CD4-positive, alpha-beta T cell treated with Interleukin-2 at 100 ng/mL for 4 hours (primary cell): Measurements from ENCODE around the gene TUBB4B.

ENCODE experiments used
- DNase-seq: peaks from one replicate; pipeline ENCODE4 v3.0.0-alpha.2; 2020; ENCODE audit warnings: low spot score

The TUBB4B gene

DNA sequence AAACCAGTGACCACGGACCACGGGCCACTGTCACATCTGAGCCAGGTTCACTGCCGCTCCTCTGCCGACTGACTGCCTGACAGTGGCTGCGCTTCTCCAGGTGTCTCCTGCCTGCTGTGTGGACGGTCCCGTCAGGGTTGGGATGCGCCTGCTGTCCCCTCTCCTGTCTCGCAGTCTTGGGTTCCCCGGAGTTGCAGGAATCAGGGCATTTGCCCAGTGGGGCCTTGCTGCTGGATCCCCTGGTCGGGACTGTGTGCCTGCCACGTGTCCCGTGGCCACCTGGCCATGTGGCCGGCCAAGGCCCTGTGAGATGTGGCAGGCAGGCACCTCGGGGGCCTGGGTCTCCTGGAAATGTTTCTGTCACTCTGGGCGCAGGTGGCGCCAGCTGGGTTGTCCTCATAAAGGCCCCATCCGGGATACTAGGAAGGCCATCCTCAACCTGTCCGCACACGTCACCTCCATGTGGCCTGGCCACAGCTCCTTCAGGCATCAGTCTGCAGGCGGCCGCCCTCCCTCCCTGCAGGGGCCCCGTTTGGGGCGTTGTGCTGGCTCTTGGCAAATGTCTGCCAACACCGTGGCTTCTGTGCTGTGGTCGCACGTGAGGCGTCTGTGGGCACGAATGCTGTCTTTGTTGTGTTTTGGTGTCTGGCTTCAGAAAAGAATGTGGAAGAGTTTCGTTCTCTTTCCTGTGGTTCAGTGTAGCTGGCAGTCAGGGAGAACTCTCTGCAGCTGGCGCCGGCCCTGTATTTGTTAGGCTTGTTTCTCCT lies 30.0 kb downstream of the TUBB4B start:
- peak; percentile 24 for DNase-seq

DNA sequence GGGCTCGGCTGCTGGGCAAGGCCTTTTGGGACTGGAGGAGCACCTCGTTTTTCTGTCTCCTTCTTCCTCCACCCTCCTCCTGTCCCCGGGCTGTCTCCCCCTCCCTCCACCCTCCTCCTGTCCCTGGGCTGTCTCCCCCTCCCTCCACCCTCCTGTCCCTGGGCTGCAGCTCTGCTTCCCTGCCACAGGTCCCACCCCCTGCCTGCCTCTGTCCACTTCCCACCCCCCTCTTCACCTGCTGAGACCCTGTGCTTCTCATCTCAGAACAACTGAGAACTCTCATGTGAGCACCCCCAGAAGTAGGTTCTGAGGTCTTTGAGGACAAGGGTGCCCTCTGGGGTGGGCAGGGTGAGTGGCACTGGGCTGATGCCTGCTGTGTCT lies 30.6 kb downstream of the TUBB4B start:
- DNase-seq, result no peak

DNA sequence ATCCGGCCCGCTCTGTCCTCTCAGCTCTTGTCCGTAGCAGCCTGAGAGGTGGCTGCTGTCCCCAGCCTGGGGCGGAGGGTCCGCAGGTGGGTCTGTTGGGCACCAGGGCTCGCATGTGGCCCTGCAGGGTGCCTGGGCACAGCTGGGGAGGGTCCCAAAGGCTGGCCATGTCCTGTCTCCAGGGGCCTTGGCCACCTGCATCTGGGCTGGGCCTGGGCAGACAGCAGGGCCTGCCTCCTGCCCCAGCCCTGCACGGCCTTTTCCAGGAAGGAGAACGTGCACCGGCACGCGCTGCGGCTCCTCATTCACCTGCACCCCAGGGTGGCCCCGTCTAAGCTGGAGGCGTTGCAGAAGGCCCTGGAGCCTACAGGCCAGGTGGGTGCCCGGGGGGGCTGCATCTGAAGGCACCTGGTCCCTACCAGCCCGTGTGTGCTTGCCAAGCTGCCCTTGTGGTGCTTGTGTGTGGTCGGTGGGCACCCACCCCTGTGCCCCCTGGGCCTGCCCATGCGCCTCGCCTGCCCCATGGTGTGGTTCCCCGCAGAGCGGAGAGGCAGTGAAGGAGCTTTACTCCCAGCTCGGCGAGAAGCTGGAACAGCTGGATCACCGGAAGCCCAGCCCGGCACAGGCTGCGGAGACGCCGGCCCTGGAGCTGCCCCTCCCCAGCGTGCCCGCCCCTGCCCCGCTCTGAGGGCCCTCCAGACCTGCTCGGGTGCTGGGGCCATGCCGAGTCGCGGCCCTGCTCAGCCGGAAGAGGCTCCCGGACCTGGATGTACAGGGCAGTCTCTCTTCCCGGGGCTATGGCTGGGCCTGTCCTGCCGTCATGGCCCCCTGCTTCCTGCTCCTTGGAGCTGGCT lies 31.4 kb downstream of the TUBB4B start:
- DNase-seq, result no peak

DNA sequence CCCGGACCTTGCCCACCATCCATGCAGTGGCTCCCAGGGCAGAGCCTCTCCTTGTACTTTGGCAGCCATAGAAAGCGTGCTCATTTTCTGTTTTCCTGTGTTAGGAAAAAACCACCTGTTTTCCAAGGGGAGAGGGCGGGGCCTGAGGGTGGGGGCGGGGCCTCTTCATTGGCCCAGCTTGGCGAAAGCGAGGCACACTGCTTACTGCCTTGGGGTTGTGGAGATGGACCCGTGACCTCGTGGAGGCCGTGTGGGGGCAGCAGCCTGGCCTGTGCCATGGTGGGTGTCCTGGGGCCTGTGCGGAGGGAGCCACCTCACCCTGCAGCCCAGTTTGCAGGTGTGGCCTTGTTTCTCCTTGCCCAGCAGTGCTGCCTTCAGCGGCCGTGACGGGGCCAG lies 32.0 kb downstream of the TUBB4B start:
- no peak for DNase-seq

DNA sequence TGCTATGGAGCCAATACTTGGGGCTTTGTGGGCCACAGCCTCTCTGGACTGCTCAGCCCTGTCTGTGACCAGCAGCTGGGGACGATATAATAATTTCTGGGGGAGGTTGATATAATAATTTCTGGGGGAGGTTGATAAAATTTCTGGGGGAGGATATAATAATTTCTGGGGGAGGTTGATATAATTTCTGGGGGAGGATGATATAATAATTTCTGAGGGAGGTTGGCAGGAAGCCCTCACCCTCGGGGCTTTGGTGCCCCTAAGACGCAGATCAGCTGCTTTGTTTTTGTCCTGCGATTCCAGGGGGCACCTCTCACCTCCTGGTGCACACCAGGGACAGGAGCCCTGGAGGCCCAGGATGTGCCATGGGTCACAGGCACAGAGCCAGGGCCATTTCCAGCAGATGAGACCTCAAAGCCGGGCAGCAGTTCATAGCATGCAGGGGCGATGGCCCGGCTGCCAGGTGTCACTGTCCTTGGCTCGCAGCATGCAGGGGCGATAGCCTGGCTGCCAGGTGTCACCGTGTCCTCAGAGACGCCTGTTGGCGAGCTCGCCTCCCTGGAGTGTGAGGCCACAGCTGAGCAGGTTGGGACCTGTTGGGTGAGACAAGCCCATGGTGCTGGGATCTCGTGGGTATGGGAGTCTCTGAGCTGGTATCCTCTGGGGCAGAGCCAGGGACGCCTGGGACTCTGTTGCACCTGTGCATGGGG lies 32.7 kb downstream of the TUBB4B start:
- no peak for DNase-seq

DNA sequence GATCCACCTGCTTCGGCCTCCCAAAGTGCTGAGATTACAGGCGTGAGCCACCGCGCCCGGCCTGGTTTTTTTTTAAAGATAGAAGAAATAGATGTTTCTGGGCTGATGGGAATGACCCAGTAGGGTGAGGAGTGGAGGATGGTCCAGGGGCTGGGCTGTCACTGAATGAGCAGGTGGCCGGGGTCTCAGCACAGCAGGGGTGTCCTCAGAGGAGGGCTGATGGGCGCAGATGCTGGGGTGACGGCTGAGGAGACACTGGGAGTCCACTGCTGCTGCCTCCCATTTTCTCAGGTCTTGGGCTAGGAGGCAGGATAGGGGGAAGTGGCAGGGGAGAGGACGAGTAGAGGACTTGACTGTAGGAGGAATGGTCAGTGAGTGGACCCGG lies 34.1 kb downstream of the TUBB4B start:
- no peak for DNase-seq

DNA sequence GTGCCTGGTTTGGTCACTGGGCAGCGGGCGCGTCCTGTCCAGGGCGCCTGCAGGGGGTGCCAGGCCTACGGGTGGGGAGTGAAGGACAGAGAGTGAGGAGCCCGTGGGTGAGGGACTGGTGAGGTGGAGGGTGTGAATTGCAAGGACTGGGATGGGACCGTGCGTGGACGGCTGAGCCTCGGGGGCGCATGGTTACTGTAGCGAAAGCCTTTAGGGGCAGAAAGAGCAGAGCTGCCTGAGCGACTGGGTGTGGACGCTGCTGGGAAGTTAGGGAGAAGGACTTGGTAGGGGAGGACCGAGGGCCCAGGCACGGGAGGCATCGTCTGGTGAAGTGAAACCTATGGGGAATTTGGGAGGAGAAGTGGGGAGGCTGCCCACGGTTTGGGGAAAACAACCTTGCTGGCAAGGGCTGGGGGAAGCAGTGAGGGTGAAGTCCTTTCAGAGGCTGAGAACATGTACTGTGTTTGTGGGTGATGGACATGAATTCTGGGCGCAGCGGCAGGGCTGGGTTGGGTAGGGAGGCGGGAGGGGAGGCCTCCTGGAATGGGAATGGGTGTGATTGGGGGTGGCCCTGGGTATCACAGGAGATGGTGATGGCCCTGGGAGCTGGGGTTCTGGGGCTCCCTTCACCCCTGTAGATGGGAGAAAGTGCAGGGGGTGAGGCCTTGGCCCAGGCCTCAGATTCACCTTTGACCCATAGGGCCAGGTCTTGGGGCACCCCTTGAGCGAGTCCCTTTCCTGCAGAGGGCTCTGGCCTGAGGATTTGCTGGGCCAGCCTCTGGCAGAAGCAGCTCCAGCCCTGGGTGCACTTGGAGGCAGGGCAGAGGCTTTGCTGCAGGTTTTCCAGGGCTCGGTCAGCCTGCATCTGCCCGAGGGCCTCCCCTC lies 34.7 kb downstream of the TUBB4B start:
- no peak for DNase-seq

DNA sequence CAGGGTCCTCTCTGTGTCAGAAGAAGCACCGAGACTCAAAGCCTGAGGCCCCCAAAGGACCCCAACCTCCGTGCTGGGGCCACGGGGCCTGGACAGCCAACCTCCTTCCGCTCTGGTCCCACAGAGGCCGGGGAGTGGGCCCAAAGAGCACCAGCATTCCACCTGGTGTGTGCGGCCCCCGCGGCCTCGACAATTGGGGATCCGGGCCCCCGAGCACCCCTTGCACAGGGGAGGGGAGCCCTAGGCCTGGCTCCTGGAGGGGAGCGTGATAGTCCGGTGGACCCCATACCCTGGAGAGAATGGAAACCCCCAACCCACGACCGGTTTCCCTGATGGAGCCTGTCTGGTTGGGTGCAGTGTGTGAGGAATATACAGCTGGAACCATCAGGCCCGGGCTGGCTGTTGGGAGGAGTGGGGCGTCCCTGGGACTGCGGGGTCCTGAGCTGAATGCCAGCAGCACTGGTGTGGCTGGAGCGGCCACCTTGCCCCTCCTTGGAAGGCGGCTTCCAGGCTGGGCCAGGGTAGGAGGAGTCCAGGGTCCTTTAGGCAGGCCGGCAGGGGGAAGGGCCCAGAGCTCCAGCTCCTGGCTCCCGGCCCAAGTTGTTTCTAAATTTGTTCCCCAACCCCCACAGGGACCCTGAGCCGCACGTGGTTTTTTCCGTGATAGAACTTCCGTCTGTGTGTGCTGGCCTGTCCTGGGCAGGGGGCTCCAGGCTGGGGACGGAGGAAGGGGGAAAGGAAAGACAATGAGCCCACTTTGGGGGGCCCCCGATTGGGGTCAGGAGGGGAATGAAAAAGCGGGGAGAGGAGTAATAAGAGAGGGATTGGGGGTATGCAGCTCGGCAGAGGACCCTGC lies 35.6 kb downstream of the TUBB4B start:
- no peak for DNase-seq

DNA sequence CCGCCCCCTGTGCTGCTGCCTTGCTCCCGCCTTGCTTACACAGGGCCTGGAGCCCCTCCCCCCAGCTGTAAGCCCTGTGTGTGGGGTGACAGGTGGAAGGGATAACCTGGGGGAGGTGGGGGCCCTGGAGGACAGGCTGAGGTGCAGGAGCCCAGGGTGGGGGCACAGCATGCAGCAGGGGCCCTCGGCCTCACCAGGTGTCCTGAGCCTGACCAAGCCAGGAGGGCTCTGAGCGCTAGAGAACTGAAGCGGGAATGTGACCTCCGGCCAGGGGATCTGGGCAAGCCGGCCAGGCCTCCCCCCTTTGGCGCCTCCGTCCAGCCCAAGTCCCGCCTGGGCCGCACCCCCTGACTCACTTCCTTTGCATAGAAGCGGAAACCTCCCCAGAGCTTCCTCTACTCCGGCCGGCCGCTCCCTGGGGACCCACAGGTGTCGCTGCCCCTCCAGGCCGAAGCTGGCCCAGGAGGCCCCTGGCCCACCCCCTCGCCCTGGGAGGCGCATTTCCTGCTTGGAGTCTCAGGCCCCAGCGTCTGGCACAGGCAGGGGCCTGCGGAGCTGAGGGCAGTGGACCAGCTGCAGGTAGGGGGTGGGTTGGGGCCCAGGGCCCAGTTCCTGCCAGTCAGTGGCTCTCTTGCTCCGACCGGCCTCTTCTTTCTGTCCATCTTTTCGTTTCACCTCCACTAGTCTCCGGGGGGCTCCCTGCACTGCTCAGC lies 36.4 kb downstream of the TUBB4B start, which contains the start of gene TOR4A:
TSS of gene TOR4A (plus strand) at position 398 of the 713 bp plus-strand sequence. CDS start 964 bp downstream, outside the sequence.
- DNase-seq, result peak; percentile 31

DNA sequence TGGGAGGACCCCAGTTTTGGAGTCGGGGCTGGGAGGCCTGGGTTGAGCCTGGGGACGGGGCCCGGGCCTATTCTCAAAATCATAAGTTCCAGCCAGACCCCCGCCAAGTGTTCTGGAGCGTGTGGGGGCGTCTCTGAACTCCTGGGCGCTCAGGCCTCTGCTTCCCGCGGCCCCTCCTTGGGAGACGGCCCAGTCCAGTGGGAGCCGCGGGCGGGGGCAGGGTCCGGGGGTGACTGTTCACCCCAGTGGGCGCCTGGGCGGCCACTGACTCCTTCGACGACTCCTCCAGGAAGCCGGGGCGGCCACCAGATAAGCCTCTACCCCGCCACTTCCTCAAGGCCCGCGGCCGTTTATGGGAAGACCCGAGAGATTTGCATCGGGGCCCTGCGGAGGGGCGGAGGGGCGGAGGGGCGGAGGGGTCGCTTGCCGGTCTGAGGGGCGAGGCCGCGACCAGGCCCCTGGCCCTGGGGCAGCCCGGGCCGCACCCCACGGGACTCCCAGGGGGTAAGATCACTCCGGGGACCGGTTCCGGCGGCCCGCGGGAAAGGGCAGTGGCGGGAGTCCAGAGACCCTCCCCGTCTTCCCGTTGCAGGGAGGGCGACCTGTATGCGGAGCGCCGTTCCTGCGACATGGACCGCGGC lies 37.1 kb downstream of the TUBB4B start:
- DNase-seq, result no peak

DNA sequence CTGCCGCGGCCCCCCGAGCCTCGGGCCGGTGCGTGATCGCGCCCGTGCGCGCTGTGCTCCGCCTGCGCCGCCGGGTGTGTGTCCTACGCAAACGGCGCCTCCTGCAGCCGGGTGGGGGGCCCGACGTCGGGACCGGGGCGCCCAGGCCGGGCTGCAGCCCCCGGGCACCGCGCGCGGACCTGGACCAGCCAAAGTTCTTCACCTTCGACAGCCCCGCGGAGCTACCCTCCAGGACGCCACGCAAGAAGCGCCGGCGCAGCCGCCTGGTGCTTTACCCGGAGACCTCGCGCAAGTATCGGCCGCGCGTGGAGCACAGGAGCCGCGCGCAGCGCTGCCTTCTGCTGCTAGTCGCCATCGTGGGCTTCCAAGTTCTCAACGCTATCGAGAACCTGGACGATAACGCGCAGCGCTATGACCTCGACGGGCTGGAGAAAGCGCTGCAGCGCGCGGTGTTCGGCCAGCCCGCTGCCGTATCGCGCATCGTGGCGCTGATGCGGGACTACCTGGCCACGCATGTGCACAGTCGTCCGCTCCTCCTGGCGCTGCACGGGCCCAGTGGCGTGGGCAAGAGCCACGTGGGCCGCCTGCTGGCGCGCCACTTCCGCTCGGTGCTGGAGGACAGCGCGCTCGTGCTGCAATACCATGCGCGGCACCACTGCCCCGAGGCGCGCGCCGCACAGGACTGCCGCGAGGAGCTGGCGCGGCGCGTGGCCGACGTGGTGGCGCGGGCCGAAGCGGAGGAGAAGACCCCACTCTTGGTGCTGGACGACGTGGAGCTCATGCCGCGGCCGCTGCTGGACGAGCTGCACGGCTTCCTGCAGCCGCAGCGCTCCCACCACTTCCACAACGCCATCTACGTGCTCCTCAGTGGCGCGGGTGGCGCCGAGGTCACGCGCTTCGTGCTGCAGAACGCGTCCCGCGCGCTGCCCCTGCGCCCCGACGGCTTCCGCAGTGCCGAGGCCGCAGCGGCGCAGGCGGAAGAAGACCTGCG lies 37.9 kb downstream of the TUBB4B start:
- DNase-seq, result no peak

DNA sequence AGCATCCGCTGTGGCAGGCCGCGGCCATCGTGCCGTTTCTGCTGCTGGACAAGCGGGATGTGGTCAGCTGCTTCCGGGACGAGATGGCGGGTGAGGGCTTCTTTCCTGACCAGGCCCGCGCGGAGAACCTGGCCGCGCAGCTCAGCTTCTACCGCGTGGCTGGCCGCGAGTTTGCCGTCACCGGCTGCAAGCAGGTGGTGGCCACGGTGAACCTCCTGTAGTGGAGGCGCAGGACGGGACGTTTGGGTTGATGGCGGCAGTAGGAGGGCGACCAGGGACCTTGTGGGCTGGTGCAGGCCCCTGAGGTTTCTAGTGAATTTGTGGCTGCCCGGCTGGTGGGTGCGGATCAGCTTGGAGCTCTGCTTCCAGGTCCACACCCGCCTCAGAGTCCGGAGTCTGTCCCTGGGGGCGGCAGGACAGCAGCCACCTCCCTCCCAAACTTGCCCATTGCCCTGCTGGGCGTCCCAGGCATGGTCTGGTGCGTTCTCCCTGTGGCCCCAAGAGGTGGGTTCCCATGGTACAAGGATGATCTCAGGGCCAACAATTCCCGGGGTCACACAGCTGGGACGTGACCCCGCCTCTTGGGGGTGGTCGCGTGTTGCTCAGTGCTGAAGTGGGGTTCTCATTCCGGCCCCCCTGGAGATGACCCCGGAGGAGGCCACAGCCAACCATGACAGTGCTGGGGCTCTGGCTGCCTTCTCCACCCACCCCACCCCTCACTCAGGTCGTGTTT lies 38.8 kb downstream of the TUBB4B start:
- DNase-seq, result no peak

DNA sequence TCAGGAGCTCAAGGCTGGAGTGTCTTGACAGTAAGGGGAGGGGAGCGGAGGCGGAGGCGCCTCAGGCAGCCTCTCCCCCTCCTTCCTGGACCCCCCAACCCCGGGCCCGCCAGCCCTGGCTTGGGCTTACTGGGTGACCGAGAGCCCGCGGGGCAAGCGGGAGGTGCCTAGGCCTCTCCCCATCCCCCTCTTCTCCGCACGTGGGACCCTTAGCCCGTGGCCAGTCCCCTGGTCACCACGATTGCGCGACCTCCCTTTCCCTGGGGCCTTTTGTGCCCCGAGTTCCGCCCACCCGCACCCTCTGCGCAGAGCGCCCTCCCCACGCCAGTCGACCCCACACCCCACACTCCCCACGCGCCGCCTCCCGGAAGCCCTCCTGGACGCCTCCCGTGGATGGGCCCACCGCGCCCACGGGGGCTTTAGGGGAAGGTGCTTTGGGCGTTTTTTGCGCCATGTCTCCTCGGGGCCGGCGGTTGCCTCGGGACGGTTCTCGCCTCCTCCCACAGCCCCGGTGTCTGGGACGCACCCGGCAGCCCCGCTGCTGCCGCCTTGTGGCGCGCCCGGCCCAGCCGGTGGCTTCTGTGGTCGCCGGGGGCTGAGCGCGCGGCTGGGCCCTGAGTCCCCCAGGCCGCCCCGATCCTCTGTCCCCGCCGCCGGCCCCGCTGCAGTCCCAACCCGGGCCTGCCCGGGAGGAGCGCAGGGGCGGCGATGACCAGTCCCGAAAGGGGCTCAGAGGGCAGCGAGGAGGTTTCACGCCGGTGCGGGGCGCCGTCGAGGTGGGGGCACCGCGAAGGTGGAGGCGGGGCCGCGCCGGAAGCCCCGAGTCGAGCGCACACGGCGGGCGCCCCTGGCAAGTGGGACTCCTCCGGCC lies 39.6 kb downstream of the TUBB4B start:
- DNase-seq, result no peak

DNA sequence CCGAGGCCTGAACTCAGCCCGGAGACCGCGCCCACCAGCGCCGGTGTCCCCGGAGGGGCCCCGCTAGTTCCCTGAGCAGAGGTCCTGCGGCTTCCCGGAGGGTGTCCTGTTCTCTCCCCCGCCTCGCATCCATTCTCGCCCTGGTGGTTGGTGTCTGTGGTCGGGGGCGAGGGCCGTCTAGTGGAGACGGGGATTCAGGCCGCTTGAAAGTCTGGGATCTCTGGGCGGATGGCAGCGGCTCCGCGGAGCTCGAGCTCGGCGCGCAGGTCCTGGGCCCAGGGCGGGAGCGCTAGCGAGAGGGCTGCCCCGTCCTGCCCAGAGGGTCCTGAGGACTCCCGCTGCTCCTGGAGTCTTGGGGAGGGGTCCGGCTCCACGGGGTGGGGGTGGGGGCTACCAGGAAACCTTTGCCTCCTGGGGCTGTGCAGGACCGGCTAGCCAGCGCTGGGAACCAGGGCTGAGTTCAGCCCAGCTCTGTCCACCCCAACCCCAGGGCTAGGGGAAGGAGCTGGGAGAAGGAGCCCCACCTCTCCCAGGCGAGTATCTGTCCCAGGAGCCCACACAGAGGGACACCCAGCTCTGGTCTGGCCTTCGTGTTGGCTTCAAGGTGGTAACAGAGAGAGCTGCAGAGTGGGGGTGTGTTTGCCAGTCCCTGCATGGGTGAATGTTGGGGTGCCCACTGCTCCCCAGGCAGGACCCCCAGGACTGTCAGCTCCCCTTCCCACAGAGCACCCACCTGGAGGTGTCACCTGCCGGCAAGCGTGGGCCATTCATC lies 40.4 kb downstream of the TUBB4B start:
- no peak for DNase-seq

DNA sequence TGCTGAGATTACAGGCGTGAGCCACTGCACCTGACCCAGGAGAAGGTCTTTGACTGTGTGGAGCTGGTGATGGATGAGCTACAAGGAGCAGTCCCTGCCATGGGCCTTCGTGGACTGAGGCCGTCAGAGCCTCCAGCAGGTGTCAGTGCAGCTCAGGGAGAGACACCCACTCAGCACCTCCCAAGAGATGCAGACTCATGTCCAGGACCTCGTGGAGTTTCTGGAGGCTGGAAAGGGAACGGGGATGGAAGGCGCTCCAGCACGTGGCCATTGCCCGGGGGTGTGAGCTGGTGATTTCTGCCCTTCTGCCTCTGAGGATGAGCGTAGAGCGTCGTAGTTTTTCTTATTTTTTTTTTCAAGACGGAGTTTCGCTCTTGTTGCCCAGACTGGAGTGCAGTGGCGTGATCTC lies 45.9 kb downstream of the TUBB4B start:
- DNase-seq, result no peak

DNA sequence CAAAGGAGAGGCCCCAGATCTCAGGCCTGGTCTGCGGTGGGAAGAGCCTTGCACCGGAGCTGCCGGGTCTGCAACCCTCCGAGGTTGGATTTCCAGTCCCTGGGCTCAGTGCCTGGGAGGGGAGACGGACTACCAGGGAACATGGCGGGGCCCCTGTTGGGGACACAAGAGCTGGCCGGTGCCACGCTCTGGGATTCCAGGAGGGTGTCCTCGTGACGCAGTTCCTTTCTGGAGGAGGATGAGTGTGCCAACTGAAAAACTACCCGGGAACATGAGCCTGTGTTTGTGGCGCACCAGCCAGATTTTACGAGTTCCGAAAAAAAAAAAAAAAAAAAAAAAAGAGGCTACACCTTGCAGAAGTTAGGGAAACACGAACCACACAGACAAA lies 52.0 kb downstream of the TUBB4B start:
- DNase-seq, result no peak
